Measurements from ENCODE around the gene UBAC2. TPM values are rescaled to one million over a fixed set of nuclear protein-coding genes. Genes with fewer than 3 reads are reported as not detected.

The UBAC2 gene
- polyA plus RNA-seq, 3 donors, result 98.7 to 109 (median 101) TPM

GRCh38 chr13:99421758-99422585 is 221.3 kb downstream of the UBAC2 start:
- no peak for DNase-seq (ENCODE audit: low read depth in 3 of 3, low spot score in 2 of 3)

- no peak for DNase-seq (ENCODE audit: low read depth in 3 of 3, low spot score in 2 of 3)
These were observed 222.0 kb downstream of the UBAC2 start for GRCh38 chr13:99422586-99423220.

- no peak for DNase-seq (ENCODE audit: low read depth in 3 of 3, low spot score in 2 of 3)
These were observed 225.1 kb downstream of the UBAC2 start for GRCh38 chr13:99425485-99426341.

- no peak for DNase-seq (ENCODE audit: low read depth in 3 of 3, low spot score in 2 of 3)
These were observed 225.8 kb downstream of the UBAC2 start for GRCh38 chr13:99426426-99426825.

GRCh38 chr13:99429670-99430069 is 229.0 kb downstream of the UBAC2 start:
- DNase-seq (ENCODE audit: low read depth in 3 of 3, low spot score in 2 of 3), result no peak

GRCh38 chr13:99431927-99432608 is 231.4 kb downstream of the UBAC2 start:
- no peak for DNase-seq (ENCODE audit: low read depth in 3 of 3, low spot score in 2 of 3)

- DNase-seq (ENCODE audit: low read depth in 3 of 3, low spot score in 2 of 3), result no peak
These were observed 232.2 kb downstream of the UBAC2 start for GRCh38 chr13:99432609-99433542.

GRCh38 chr13:99433543-99434075 is 233.0 kb downstream of the UBAC2 start:
- no peak for DNase-seq (ENCODE audit: low read depth in 3 of 3, low spot score in 2 of 3)

- no peak for DNase-seq (ENCODE audit: low read depth in 3 of 3, low spot score in 2 of 3)
These were observed 233.7 kb downstream of the UBAC2 start for GRCh38 chr13:99434258-99434788.

- DNase-seq (ENCODE audit: low read depth in 3 of 3, low spot score in 2 of 3), result no peak
These were observed 234.5 kb downstream of the UBAC2 start for GRCh38 chr13:99435116-99435515.

GRCh38 chr13:99435998-99436397 is 235.3 kb downstream of the UBAC2 start:
- no peak for DNase-seq (ENCODE audit: low read depth in 3 of 3, low spot score in 2 of 3)

Other genes with a start within 250 kb of the UBAC2 start
- gene DOCK9, start 222.8 kb upstream of the UBAC2 start, polyA plus RNA-seq (ENCODE audit: insufficient read length in 3 of 3), result 10 to 100 TPM; 63.2 to 64.1 (median 64.0) TPM
- under 1 TPM; 0.19 to 0.21 (median 0.20) TPM for gene GPR18, start 57.5 kb downstream of the UBAC2 start, polyA plus RNA-seq (ENCODE audit: insufficient read length in 3 of 3)
- 1 to 10 TPM; 2.2 to 4.3 (median 2.6) TPM for gene GPR183, start 106.5 kb downstream of the UBAC2 start, polyA plus RNA-seq (ENCODE audit: insufficient read length in 3 of 3)